ENCODE data around the gene GDF15.
A peak's percentile ranks its signal among the peaks of the same experiment; 100 is the strongest.
"Not testable (repeated sequence)": the region's sequence is repeated elsewhere in the genome, so short reads cannot be mapped to it uniquely, and the experiment has no call there.

GDF15 gene, protein sequence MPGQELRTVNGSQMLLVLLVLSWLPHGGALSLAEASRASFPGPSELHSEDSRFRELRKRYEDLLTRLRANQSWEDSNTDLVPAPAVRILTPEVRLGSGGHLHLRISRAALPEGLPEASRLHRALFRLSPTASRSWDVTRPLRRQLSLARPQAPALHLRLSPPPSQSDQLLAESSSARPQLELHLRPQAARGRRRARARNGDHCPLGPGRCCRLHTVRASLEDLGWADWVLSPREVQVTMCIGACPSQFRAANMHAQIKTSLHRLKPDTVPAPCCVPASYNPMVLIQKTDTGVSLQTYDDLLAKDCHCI

GRCh38 chr19:18385675-18386542, at the start of gene GDF15:
GDF15 (plus strand) TSS chr19:18386158; CDS start chr19:18386190, 32 bp downstream.
- DNase-seq (ENCODE audit: low read depth in 1 of 2, low spot score in 1 of 2) = no peak

GRCh38 chr19:18338541-18338940, 47.4 kb upstream of the GDF15 start:
- no peak for DNase-seq (ENCODE audit: low read depth in 1 of 2, low spot score in 1 of 2)

- DNase-seq (ENCODE audit: low read depth in 1 of 2, low spot score in 1 of 2) = no peak
Measured at GRCh38 chr19:18339723-18340122, 46.2 kb upstream of the GDF15 start.

- DNase-seq (ENCODE audit: low read depth in 1 of 2, low spot score in 1 of 2) = peak; percentile 32 to 51
Measured at GRCh38 chr19:18340190-18340989, 45.6 kb upstream of the GDF15 start, which contains the start of gene PGPEP1. PGPEP1 (plus strand) TSS chr19:18340598; CDS start chr19:18340682, 84 bp downstream.

DNA sequence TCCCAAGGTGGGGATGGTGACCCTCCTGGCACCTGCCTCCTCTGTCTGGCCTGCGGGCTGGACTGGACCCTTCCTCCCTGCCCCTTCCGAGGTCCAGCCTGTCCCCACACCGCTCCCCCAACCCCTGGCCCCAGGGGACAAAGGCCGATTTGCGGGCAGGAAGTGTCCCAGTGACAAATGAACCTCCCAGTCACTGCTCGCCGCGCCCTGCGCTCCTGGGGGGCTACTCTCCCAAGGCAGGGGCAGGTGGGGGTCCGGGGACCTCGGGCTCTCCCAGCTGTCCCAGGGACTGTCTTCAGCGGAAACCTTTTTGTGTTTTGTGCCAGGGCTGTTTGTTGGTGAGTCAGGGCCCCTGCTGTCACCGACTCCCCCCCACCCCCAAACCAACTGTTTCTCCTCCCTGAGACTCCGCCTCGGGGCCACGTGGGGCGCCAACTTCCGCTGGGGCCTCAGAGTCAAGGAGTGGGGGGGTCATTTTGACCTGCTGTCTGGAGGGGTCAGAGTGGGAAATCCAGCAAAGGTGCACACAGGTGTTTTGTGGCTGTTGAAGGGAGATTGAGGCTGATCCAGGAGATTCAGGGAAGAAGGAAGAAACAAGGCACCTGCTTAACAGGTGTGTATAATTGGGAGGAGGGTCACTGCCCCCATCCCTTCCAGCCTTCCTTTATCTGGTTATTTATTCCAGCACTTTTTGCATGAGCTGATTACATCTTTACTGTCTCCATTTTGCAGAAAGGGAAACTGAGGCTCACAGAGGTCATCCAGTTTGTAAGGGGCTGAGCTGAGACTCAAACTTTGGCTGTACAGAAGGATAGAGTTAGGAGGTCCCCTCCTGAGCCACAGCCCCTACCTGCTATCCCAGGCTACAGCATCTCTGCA, 44.7 kb upstream of the GDF15 start:
- peak; percentile 24 to 51 for DNase-seq (ENCODE audit: low read depth in 1 of 2, low spot score in 1 of 2)

DNA sequence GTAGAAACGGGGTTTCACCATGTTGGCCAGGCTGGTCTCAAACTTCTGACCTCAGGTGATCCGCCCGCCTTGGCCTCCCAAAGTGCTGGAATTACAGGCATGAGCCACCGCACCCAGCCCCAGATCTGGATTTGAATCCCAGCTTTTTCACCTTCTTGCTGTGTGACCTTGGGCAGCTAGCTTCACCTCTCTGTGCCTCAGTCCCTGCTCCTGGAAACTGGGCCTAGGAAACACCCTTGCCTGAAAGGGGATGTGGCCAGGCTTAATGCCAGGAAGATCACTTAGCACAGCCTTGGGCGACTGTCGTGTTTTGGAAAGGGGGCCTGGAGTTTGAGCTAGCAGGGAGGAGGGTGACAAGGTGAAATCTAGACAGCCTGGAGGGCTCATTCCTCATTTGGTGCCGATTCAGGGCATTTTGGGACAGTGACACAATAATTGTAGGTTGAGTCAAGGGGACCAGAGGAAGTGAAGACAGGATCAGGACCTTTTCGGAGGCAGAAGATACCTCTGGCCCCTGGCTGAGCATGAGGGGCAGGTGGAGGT, 43.8 kb upstream of the GDF15 start:
- no peak for DNase-seq (ENCODE audit: low read depth in 1 of 2, low spot score in 1 of 2)

- DNase-seq (ENCODE audit: low read depth in 1 of 2, low spot score in 1 of 2) = no peak
Measured at GRCh38 chr19:18344582-18344950, 41.4 kb upstream of the GDF15 start.

DNA sequence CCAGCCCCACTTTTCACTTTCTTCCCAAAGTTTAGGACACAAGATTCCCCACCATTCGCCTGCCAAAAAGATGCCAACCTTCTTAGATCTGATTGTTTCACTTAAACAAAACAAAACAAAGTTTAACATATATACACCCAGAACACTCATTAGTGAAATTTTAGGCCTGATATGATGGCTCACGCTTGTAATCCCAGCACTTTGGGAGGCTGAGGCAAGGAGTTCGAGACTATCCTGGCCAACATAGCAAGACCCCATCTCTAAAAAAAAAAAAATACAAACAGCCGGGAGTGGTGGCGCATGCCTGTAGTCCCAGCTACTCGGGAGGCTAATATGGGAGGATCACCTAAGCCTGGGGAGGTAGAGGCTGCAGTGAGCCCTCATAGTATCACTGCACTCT, 40.7 kb upstream of the GDF15 start:
- no peak for DNase-seq (ENCODE audit: low read depth in 1 of 2, low spot score in 1 of 2)

DNA sequence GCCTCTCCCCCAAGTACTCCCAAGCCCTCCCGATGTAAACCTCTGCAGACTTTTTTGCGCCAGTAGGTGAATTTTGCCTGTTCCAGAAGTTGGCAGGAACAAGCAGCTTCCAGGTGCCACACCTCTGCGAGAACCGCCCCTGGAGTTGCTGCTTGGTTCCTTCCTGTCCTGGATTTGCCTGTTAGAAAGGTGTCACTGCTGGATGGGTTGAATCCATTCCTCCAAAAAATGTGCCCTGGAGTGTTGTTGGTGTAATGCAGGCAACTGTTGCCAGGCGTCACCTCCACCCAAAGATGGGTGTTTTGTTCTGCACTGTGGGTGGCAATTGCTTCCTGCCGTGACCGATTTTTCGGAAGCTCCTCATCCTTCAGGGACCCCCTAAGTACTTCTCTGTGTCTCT, 39.9 kb upstream of the GDF15 start:
- DNase-seq (ENCODE audit: low read depth in 1 of 2, low spot score in 1 of 2) = no peak

DNA sequence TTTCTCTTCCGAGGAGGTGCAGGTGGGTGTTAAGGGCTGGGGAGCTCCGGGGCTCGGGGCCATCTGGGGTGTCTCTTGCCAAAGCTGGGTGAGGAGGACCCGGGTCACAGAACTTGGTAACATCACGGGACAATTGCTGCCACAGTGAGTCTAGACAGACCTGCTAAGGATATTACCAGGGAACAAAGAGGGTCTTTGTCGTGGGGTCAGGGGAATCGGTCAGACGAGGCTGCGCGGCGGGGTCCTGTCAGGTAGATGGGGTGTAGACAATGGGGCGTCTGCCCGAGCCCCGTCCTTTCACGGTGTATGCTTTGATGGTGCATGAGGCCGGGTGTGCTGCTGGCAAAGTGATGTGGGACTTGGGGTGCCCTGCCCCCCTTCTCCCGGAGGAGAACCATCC, 37.8 kb upstream of the GDF15 start:
- DNase-seq (ENCODE audit: low read depth in 1 of 2, low spot score in 1 of 2) = no peak

- not testable (repeated sequence) for DNase-seq (ENCODE audit: low read depth in 1 of 2, low spot score in 1 of 2)
Measured at GRCh38 chr19:18348818-18349339, 37.1 kb upstream of the GDF15 start.

DNA sequence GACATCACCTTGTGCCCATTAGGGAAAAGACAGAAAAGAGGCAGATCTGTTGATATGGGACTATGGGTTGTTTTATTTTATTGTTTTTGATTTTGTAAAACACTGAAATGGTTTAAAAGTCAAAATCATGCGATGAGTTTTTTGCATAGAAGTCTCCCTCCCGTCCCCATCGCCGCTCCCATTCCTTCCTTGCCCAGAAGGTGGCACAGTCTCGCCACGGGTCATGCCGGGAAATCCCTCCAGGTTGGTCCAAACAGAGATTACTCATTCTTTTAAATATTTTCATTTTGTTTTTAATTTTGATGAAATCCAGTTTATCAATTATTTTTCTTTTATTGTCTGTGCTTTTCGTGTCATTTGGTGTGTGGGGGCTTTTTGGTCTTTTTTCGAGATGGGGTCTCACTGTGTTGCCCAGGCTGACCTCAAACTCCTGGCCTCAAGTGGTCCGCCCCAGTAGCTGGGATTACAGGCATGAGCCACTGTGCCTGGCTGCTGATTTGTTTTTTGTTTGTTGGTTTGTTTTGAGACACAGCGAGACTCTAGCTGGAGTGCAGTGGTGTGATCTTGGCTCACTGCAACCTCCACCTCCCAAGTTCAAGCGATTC, 36.3 kb upstream of the GDF15 start:
- no peak for DNase-seq (ENCODE audit: low read depth in 1 of 2, low spot score in 1 of 2)

GRCh38 chr19:18350490-18350889, 35.5 kb upstream of the GDF15 start:
- DNase-seq (ENCODE audit: low read depth in 1 of 2, low spot score in 1 of 2) = no peak

DNA sequence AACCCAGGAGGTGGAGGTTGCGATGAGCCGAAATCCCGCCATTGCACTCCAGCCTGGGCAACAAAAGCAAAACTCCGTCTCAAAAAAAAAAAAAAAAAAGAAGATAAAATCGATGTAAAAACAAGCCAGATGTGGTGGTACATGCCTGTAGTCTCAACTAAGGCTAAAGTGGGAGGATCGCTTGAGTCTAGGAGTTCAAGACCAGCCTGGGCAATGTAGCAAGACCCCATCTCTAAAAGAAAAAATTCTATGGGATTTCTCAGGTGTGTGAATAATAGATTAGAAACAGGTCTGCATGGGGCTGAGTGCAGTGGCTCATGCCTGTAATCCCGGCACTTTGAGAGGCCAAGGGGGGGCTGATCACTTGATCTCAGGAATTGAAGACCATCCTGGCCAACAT, 34.4 kb upstream of the GDF15 start:
- DNase-seq (ENCODE audit: low read depth in 1 of 2, low spot score in 1 of 2) = no peak

DNA sequence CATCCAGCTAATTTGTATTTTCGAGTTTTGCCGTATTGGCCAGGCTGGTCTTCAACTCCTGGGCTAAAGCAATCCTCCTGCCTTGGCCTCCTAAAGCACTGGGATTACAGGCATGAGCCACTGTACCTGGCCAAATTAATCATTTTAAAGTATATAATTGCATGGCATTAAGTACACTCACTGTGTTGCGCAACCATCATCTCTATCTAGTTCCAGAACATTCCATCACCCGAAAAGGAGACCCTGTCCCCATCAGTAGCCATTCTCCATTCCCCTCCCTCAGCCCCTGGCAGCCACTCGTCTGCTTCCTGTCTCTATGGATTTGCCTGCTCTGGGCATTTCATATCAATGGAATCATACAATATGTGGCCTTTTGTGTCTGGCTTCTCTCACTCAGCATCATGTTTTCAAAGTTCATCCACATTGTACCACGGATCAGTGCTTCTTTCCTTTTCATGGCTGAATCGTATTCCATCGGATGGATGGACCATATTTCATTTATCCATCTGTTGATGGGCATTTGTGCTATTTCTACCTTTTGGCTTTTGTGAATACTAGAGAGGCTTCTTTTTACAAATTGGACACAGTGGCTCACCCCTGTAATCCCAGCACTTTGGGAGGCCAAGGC, 32.5 kb upstream of the GDF15 start:
- no peak for DNase-seq (ENCODE audit: low read depth in 1 of 2, low spot score in 1 of 2)

- DNase-seq (ENCODE audit: low read depth in 1 of 2, low spot score in 1 of 2) = not testable (repeated sequence)
Measured at GRCh38 chr19:18354743-18355142, 31.2 kb upstream of the GDF15 start.

DNA sequence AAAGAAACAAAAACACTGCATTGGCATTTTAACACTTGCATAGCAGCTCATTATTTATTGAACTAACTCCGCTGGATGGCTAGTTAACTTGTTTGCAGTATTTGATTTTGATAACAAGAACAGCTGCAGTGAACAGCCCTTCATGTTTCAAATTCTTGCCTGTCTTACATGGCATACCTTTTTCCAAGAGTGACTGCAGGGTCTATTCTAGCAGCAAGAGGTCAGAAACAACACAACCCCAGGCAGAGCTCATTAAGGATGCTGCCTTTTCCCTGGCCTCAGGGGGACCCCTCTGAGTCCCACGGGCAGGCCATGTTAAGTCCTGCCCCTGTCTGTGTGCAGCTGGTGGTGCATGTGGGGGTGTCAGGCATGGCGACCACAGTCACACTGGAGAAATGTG, 28.9 kb upstream of the GDF15 start:
- DNase-seq (ENCODE audit: low read depth in 1 of 2, low spot score in 1 of 2) = no peak

GRCh38 chr19:18361646-18362045, 24.3 kb upstream of the GDF15 start:
- DNase-seq (ENCODE audit: low read depth in 1 of 2, low spot score in 1 of 2) = no peak

GRCh38 chr19:18362934-18363542, 22.9 kb upstream of the GDF15 start:
- no peak for DNase-seq (ENCODE audit: low read depth in 1 of 2, low spot score in 1 of 2)

Data from stimulated activated CD4-positive, alpha-beta T cell treated with anti-CD3 and anti-CD28 coated beads, Interleukin-15, amount 100 ng/mL, for 1 hour (primary cell).